Keratinocyte (primary cell): ENCODE data around the gene CA12. TPM values are rescaled to one million over a fixed set of nuclear protein-coding genes. Genes with fewer than 3 reads are reported as not detected.

Source experiments
- DNase-seq: peaks from one replicate; pipeline ENCODE4 v3.0.0-alpha.2; 2011; ENCODE audit warnings: low read depth, missing footprints, low spot score
- FAIRE-seq: peaks from 2 replicates; lab custom pipeline; 2011; peaks lifted over from hg19 to GRCh38; lab: Jason Lieb, UNC
- H2AFZ ChIP-seq: 2 replicates; pipeline ENCODE4 v1.6.0; 2012; ENCODE audit warnings: low read length, control low read depth, inconsistent platforms; ENCODE audit not compliant: control insufficient read depth
- H3K27ac ChIP-seq: 2 replicates; pipeline ENCODE4 v1.5.1; 2011; ENCODE audit warnings: low read length; ENCODE audit not compliant: control insufficient read depth, insufficient read depth
- H3K27me3 ChIP-seq: 3 replicates; pipeline ENCODE4 v1.6.0; 2011; ENCODE audit warnings: low read length; ENCODE audit not compliant: control insufficient read depth, insufficient read depth; ENCODE audit errors: extremely low read depth
- H3K36me3 ChIP-seq, 2 experiments: 2 replicates in 1 of 2; 3 replicates in 1 of 2; pipeline ENCODE4 v1.5.1; 2011; ENCODE audit warnings: low read length in 2 of 2, mild to moderate bottlenecking in 1 of 2; ENCODE audit not compliant: control insufficient read depth in 2 of 2, insufficient read depth in 2 of 2; ENCODE audit errors: extremely low read depth in 1 of 2
- H3K4me1 ChIP-seq: 3 replicates; pipeline ENCODE4 v1.5.1; 2011; ENCODE audit warnings: low read length; ENCODE audit not compliant: control insufficient read depth, insufficient read depth; ENCODE audit errors: extremely low read depth
- H3K4me2 ChIP-seq: 3 replicates; pipeline ENCODE4 v1.6.0; 2011; ENCODE audit warnings: low read depth, low read length; ENCODE audit not compliant: control insufficient read depth, insufficient read depth; ENCODE audit errors: extremely low read depth
- H3K4me3 ChIP-seq, 3 experiments: fragments of 200-600 bp in 1 of 3; sonication (generic) in 1 of 3; 2 replicates in 2 of 3; 3 replicates in 1 of 3; pipeline ENCODE4 v1.5.1; 2011 to 2016; ENCODE audit warnings: low read length in 3 of 3, mild to moderate bottlenecking in 3 of 3, control low read depth in 2 of 3, inconsistent platforms in 1 of 3, low read depth in 1 of 3, mixed read lengths in 1 of 3, mixed run types in 1 of 3, moderate library complexity in 1 of 3; ENCODE audit not compliant: control insufficient read depth in 2 of 3, insufficient read depth in 2 of 3; ENCODE audit errors: extremely low read depth in 1 of 3
- H3K79me2 ChIP-seq: 2 replicates; pipeline ENCODE4 v1.6.0; 2012; ENCODE audit warnings: low read length; ENCODE audit not compliant: control insufficient read depth, insufficient read depth
- H3K9ac ChIP-seq: 3 replicates; pipeline ENCODE4 v1.6.0; 2011; ENCODE audit warnings: low read length; ENCODE audit not compliant: control insufficient read depth, insufficient read depth; ENCODE audit errors: extremely low read depth
- H3K9me1 ChIP-seq: 3 replicates; pipeline ENCODE4 v1.6.0; 2011; ENCODE audit warnings: low read length; ENCODE audit not compliant: control insufficient read depth, insufficient read depth; ENCODE audit errors: extremely low read depth
- H3K9me3 ChIP-seq: 2 replicates; pipeline ENCODE4 v1.5.1; 2012; ENCODE audit warnings: low read depth, low read length; ENCODE audit not compliant: control insufficient read depth
- H4K20me1 ChIP-seq: 3 replicates; pipeline ENCODE4 v1.6.0; 2011; ENCODE audit warnings: low read length; ENCODE audit not compliant: control insufficient read depth, insufficient read depth; ENCODE audit errors: extremely low read depth
- EZH2 ChIP-seq: IDR thresholded peaks from one replicate; pipeline ENCODE4 v1.6.1; 2012; ENCODE audit warnings: inconsistent platforms, mild to moderate bottlenecking, low read length, moderate library complexity
- dilution Hi-C: fragments of 300-500 bp; cut with MboI; formaldehyde crosslinking; loops from one replicate; pipeline ENCODE4 v1.7.0; 2020; ENCODE audit warnings: low sequenced_read_pairs; ENCODE audit not compliant: extremely low pct_ligation_motif_present
- polyA plus RNA-seq, 5 experiments: library from polyadenylated mRNA; depleted of rRNA in 3 of 5; stranded (reverse) in 3 of 5; stranded (forward) in 1 of 5; unstranded in 1 of 5; fragments of >200 nt; gene quantifications; 1 replicate in 1 of 5; 2 replicates in 3 of 5; 3 replicates in 1 of 5; pipeline versions ENCODE4 v1.2.1 to v1.2.3, GENCODE V29; 2011 to 2012; ENCODE audit warnings: missing spikeins in 2 of 5, low read depth in 1 of 5, low replicate concordance in 1 of 5
- TF ChIP-seq, protein P1 (sequence below), 3 experiments: IDR thresholded peaks in 1 of 3; conservative IDR thresholded peaks in 1 of 3; optimal IDR thresholded peaks in 1 of 3; 2 replicates in 2 of 3; 3 replicates in 1 of 3; pipeline versions ENCODE3 to v1.5.1; 2011; ENCODE audit warnings: low read length in 3 of 3, mild to moderate bottlenecking in 3 of 3, moderate library complexity in 2 of 3, control low read depth in 1 of 3, inconsistent platforms in 1 of 3; ENCODE audit not compliant: insufficient read depth in 2 of 3; ENCODE audit errors: extremely low read depth in 1 of 3

CA12 gene
- polyA plus RNA-seq, 1 donor (not counting 4 experiments of a cell fraction or from before 2014, with no cell fraction given), result 158 TPM

DNA sequence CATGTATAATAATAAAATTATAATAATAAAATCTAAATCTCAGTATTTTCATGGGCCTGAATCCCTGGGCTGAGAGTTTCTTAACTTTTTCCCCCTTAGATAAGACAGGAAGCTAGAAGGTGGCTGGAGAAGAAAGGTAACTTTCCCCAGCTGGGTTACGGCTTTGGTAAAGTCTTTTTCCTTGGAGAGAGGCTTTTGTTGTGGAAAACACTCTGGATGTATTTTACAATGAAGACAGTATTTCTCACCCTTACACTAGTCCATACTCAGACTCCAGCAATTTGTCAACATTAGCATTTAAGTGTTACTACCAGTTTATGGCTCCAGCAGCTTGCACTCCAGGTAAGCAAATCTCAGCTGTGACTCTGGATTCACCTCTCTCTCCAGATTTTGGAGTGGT lies 69.4 kb downstream of the CA12 start:
- FAIRE-seq, result no peak
- dilution Hi-C loops, result no loop called here
- peaks cover 4% of the 10 kb centered on the region for H3K4me1 ChIP-seq

DNA sequence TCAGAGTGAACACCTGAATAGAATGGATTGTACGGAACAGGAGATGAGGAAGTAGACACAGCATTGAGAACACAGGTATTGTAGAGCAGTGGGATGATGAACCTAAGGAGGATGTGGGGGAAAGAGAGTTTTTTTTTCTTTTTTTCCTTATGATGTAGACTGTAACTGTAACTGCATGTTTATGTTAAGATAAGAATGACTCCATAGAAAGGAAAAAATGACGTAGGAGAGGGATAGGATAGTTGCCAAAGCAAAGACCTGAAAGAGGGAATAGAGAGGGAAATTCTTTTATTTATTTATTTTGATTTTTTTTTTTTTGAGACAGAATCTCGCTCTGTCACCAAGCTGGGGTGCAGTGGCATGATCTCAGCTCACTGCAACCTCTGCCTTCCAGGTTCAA lies 71.0 kb downstream of the CA12 start:
- Histone ChIP-seq H3K9ac (no peak overlapping the region), H3K9me3 (no peaks in the 10 kb centered on the region), H4K20me1 (no peaks in the 10 kb centered on the region), H3K36me3 (no peaks in the 10 kb centered on the region), H3K79me2 (no peaks in the 10 kb centered on the region), H3K9me1 (no peaks in the 10 kb centered on the region), H3K27ac (no peak overlapping the region), H2AFZ (no peak overlapping the region), H3K27me3 (no peaks in the 10 kb centered on the region), H3K4me1 (peaks cover 4% of the 10 kb centered on the region), H3K4me3 (no peak overlapping the region), H3K4me2 (no peak overlapping the region)
- dilution Hi-C loops, result no loop called here
- FAIRE-seq (no peak), DNase-seq (no peak)
- TF ChIP-seq, protein P1, sequence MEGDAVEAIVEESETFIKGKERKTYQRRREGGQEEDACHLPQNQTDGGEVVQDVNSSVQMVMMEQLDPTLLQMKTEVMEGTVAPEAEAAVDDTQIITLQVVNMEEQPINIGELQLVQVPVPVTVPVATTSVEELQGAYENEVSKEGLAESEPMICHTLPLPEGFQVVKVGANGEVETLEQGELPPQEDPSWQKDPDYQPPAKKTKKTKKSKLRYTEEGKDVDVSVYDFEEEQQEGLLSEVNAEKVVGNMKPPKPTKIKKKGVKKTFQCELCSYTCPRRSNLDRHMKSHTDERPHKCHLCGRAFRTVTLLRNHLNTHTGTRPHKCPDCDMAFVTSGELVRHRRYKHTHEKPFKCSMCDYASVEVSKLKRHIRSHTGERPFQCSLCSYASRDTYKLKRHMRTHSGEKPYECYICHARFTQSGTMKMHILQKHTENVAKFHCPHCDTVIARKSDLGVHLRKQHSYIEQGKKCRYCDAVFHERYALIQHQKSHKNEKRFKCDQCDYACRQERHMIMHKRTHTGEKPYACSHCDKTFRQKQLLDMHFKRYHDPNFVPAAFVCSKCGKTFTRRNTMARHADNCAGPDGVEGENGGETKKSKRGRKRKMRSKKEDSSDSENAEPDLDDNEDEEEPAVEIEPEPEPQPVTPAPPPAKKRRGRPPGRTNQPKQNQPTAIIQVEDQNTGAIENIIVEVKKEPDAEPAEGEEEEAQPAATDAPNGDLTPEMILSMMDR (optimal IDR thresholded peaks at IDR 0.05 in 1 of 3, IDR thresholded peaks at IDR 0.05 in 1 of 3, conservative IDR thresholded peaks at IDR 0.05 in 1 of 3; ENCODE audit: extremely low read depth in 1 of 3, insufficient read depth in 2 of 3, low read length in 3 of 3), result no peak
- TF ChIP-seq EZH2, result no peak

More for the DNA sequence above, 69.4 kb downstream of the CA12 start:
- no peaks in the 10 kb centered on the region for H3K9me3 ChIP-seq
- no peaks in the 10 kb centered on the region for H3K9me1 ChIP-seq
- H3K9ac ChIP-seq, result no peak overlapping the region
- no peaks in the 10 kb centered on the region for H4K20me1 ChIP-seq
- no peak for TF ChIP-seq EZH2
- TF ChIP-seq, protein P1 (optimal IDR thresholded peaks at IDR 0.05 in 1 of 3, IDR thresholded peaks at IDR 0.05 in 1 of 3, conservative IDR thresholded peaks at IDR 0.05 in 1 of 3; ENCODE audit: extremely low read depth in 1 of 3, insufficient read depth in 2 of 3, low read length in 3 of 3), result no peak
- H3K4me3 ChIP-seq, result no peak overlapping the region
- H3K4me2 ChIP-seq, result no peak overlapping the region
- H3K36me3 ChIP-seq, result no peaks in the 10 kb centered on the region
- DNase-seq, result no peak
- no peaks in the 10 kb centered on the region for H3K79me2 ChIP-seq
- H3K27ac ChIP-seq, result no peak overlapping the region
- H2AFZ ChIP-seq, result no peak overlapping the region
- no peaks in the 10 kb centered on the region for H3K27me3 ChIP-seq
